ENCODE data around the gene PARVG. TPM values are rescaled to one million over a fixed set of nuclear protein-coding genes. Genes with fewer than 3 reads are reported as not detected.

PARVG gene
- total and polyA plus RNA-seq, 12 donors: 1.4 to 61.1 (median 14.8) TPM

GRCh38 chr22:44207173-44207980, 26.7 kb downstream of the PARVG start:
- 84 to 88% (median 85%) methylated on average over 5 to 16 of the region's 16 CpGs for WGBS, 4 donors
- TF ChIP-seq CTCF (IDR thresholded peaks at IDR 0.05) (no peak), POLR2A (IDR thresholded peaks at IDR 0.05) (no peak)
- DNase-seq: peak in 1 of 7 donors; percentile 10
- no peaks in the 10 kb centered on the region for H3K27me3 ChIP-seq
- H3K4me1 ChIP-seq (replicated peaks in 1 of 2): no peaks in the 10 kb centered on the region
- H3K9me3 ChIP-seq (replicated peaks in 1 of 3): no peaks in the 10 kb centered on the region
- no peaks in the 10 kb centered on the region for H3K36me3 ChIP-seq (replicated peaks in 1 of 2)
- H3K4me3 ChIP-seq: no peak overlapping the region
- no peak overlapping the region for H3K27ac ChIP-seq
- intact Hi-C loops (cut with DNase I): no loop called here

- intact Hi-C loops (cut with DNase I): no loop called here
- WGBS, 4 donors: 85 to 87% (median 86%) methylated on average over 4 of the region's 4 CpGs
- Histone ChIP-seq H3K4me3 (no peak overlapping the region), H3K27me3 (no peaks in the 10 kb centered on the region), H3K36me3 (replicated peaks in 1 of 2) (no peaks in the 10 kb centered on the region), H3K9me3 (replicated peaks in 1 of 3) (no peaks in the 10 kb centered on the region), H3K27ac (no peak overlapping the region), H3K4me1 (replicated peaks in 1 of 2) (no peaks in the 10 kb centered on the region)
- DNase-seq: no peak
- TF ChIP-seq POLR2A (IDR thresholded peaks at IDR 0.05) (no peak), CTCF (IDR thresholded peaks at IDR 0.05) (no peak)
These were observed 27.2 kb downstream of the PARVG start for GRCh38 chr22:44207981-44208317.

GRCh38 chr22:44209343-44209742, 28.6 kb downstream of the PARVG start:
- Histone ChIP-seq H3K27ac (no peak overlapping the region), H3K27me3 (no peaks in the 10 kb centered on the region), H3K36me3 (replicated peaks in 1 of 2) (no peaks in the 10 kb centered on the region), H3K9me3 (replicated peaks in 1 of 3) (no peaks in the 10 kb centered on the region), H3K4me3 (no peak overlapping the region), H3K4me1 (replicated peaks in 1 of 2) (no peaks in the 10 kb centered on the region)
- intact Hi-C loops (cut with DNase I): no loop called here
- no peak for DNase-seq
- 73 to 79% (median 78%) methylated on average over 3 of the region's 3 CpGs for WGBS, 4 donors
- TF ChIP-seq POLR2A (IDR thresholded peaks at IDR 0.05) (no peak), CTCF (IDR thresholded peaks at IDR 0.05) (no peak)

- no peaks in the 10 kb centered on the region for H3K36me3 ChIP-seq (replicated peaks in 1 of 2)
- H3K4me1 ChIP-seq (replicated peaks in 1 of 2): no peaks in the 10 kb centered on the region
- 64 to 84% (median 77%) methylated on average over 4 of the region's 4 CpGs for WGBS, 4 donors
- no peak overlapping the region for H3K4me3 ChIP-seq
- intact Hi-C loops (cut with DNase I): no loop called here
- H3K27ac ChIP-seq: no peak overlapping the region
- H3K27me3 ChIP-seq: no peaks in the 10 kb centered on the region
- no peaks in the 10 kb centered on the region for H3K9me3 ChIP-seq (replicated peaks in 1 of 3)
- TF ChIP-seq CTCF (IDR thresholded peaks at IDR 0.05) (no peak), POLR2A (IDR thresholded peaks at IDR 0.05) (no peak)
- peak in 1 of 7 donors; percentile 9 for DNase-seq
These were observed 30.0 kb downstream of the PARVG start for GRCh38 chr22:44210722-44211121.
